Omental fat pad (tissue), 4 donors: ENCODE data around the gene PDE10A. TPM values are rescaled to one million over a fixed set of nuclear protein-coding genes. Genes with fewer than 3 reads are reported as not detected.

Source experiments
- ATAC-seq: fragments of 150-250 bp; one replicate; pipeline ENCODE4 v1.9.1; 2016; ENCODE audit warnings: mild to moderate bottlenecking, moderate library complexity; ENCODE audit not compliant: low FRiP score
- DNase-seq: peaks from one replicate; pipeline ENCODE4 v3.0.0-alpha.2; 2019; ENCODE audit warnings: low spot score
- CTCF ChIP-seq, 3 donors: fragments of 450-650 bp; IDR thresholded peaks; one replicate each; pipeline ENCODE4 v1.5.1; 2016 to 2017; ENCODE audit warnings: antibody characterized with exemption in 3 of 3, mild to moderate bottlenecking in 3 of 3, moderate library complexity in 2 of 3
- total RNA-seq, 4 donors: library from RNA; depleted of rRNA; stranded (reverse); fragments of >200 nt; gene quantifications; one replicate each; pipeline ENCODE4 v1.1.0, GENCODE V29; 2016

The PDE10A gene
- total RNA-seq, 4 donors from 2014 or later, result 9.1 to 75.3 (median 15.6) TPM

GRCh38 chr6:165422192-165422591 lies 240.8 kb downstream of the PDE10A start:
- TF ChIP-seq CTCF (IDR thresholded peaks at IDR 0.05), result no peak
- no peak for ATAC-seq
- DNase-seq, result no peak

- no peak for TF ChIP-seq CTCF (IDR thresholded peaks at IDR 0.05)
- DNase-seq (no peak), ATAC-seq (no peak)
These were observed 245.7 kb downstream of the PDE10A start for GRCh38 chr6:165417278-165417865.

- no peak for TF ChIP-seq CTCF (IDR thresholded peaks at IDR 0.05)
- ATAC-seq, result no peak
These were observed 258.3 kb downstream of the PDE10A start for GRCh38 chr6:165404697-165405096.

GRCh38 chr6:165404296-165404695 lies 258.7 kb downstream of the PDE10A start:
- TF ChIP-seq CTCF (IDR thresholded peaks at IDR 0.05), result no peak
- ATAC-seq, result no peak

More at GRCh38 chr6:165404697-165405096, 258.3 kb downstream of the PDE10A start:
- no peak for DNase-seq

GRCh38 chr6:165403006-165403595 lies 259.9 kb downstream of the PDE10A start:
- no peak for TF ChIP-seq CTCF (IDR thresholded peaks at IDR 0.05)
- DNase-seq, result no peak
- ATAC-seq, result no peak

More at GRCh38 chr6:165404296-165404695, 258.7 kb downstream of the PDE10A start:
- no peak for DNase-seq

GRCh38 chr6:165401092-165401491 lies 261.9 kb downstream of the PDE10A start:
- ATAC-seq, result no peak
- DNase-seq, result no peak
- TF ChIP-seq CTCF (IDR thresholded peaks at IDR 0.05), result no peak

GRCh38 chr6:165390475-165390874 lies 272.6 kb downstream of the PDE10A start:
- no peak for DNase-seq
- no peak for TF ChIP-seq CTCF (IDR thresholded peaks at IDR 0.05)
- ATAC-seq, result no peak
